SU-DHL-6 (cell line): ENCODE measurements around the gene ZNF583.

Source experiments
- H2AFZ ChIP-seq: fragments of 200-600 bp; sonication (generic); 2 replicates; pipeline ENCODE4 v1.6.1; 2014; ENCODE audit warnings: low read depth, mild to moderate bottlenecking, moderate library complexity, mixed read lengths, antibody characterized with exemption, low read length; ENCODE audit not compliant: severe bottlenecking
- H3F3A ChIP-seq: fragments of 200-600 bp; shearing (Covaris generic); 2 replicates; pipeline ENCODE4 v1.6.0; 2016; ENCODE audit warnings: antibody characterized with exemption, mild to moderate bottlenecking; ENCODE audit not compliant: insufficient read depth
- H3K27ac ChIP-seq: fragments of 200-600 bp; sonication (generic); 2 replicates; pipeline ENCODE4 v1.5.1; 2016; ENCODE audit warnings: low read depth, mild to moderate bottlenecking, low read length, moderate library complexity, mixed read lengths
- H3K27me3 ChIP-seq: fragments of 200-600 bp; sonication (generic), shearing (Covaris generic); 2 replicates; pipeline ENCODE4 v1.6.0; 2014; ENCODE audit warnings: mild to moderate bottlenecking, low read length
- H3K36me3 ChIP-seq: fragments of 200-600 bp; sonication (generic); 2 replicates; pipeline ENCODE4 v1.6.1; 2014; ENCODE audit warnings: mild to moderate bottlenecking, low read length, mixed read lengths
- H3K4me2 ChIP-seq: fragments of 300-600, 200-600 bp; shearing (Covaris generic), sonication (generic); 2 replicates; pipeline ENCODE4 v1.6.0; 2014; ENCODE audit warnings: low read length, low read depth, mild to moderate bottlenecking; ENCODE audit not compliant: poor library complexity, severe bottlenecking
- H3K4me3 ChIP-seq: fragments of 200-600 bp; sonication (generic); 2 replicates; pipeline ENCODE4 v1.5.1; 2014; ENCODE audit warnings: antibody characterized with exemption, low read length, mild to moderate bottlenecking, mixed read lengths; ENCODE audit not compliant: insufficient read depth, poor library complexity, severe bottlenecking
- H3K79me2 ChIP-seq: fragments of 200-600 bp; sonication (generic); 2 replicates; pipeline ENCODE4 v1.6.1; 2014; ENCODE audit warnings: mild to moderate bottlenecking, low read length, moderate library complexity; ENCODE audit not compliant: insufficient read depth
- H3K9ac ChIP-seq: fragments of 200-600 bp; sonication (generic); 2 replicates; pipeline ENCODE4 v1.7.0; 2014; ENCODE audit warnings: mild to moderate bottlenecking, low read length
- H3K9me2 ChIP-seq: fragments of 200-600 bp; sonication (generic); replicated peaks from 2 replicates; pipeline ENCODE4 v1.6.1; 2014; ENCODE audit warnings: low read length; ENCODE audit not compliant: insufficient read depth
- H3K9me3 ChIP-seq: fragments of 200-600 bp; sonication (generic); 2 replicates; pipeline ENCODE4 v1.6.1; 2014; ENCODE audit warnings: low read length, mixed read lengths; ENCODE audit not compliant: insufficient read depth
- H4K20me1 ChIP-seq: fragments of 200-600 bp; sonication (generic); 2 replicates; pipeline ENCODE4 v1.6.1; 2014; ENCODE audit warnings: low read depth, mild to moderate bottlenecking, antibody characterized with exemption, low read length, moderate library complexity, mixed read lengths
- EZH2phosphoT487 ChIP-seq: fragments of 200-600 bp; sonication (generic), shearing (Covaris generic); conservative IDR thresholded peaks from 2 replicates; pipeline ENCODE4 v1.6.1; 2018; ENCODE audit warnings: mild to moderate bottlenecking, antibody characterized with exemption, low read length, moderate library complexity, mixed read lengths
- TF ChIP-seq, protein P1 (sequence below): fragments of 200-600 bp; sonication (generic); IDR thresholded peaks from one replicate; pipeline ENCODE4 v1.5.1; 2017; ENCODE audit warnings: antibody characterized with exemption, mild to moderate bottlenecking, low read length, moderate library complexity; ENCODE audit not compliant: insufficient read depth, poor library complexity, severe bottlenecking

Gene ZNF583

DNA sequence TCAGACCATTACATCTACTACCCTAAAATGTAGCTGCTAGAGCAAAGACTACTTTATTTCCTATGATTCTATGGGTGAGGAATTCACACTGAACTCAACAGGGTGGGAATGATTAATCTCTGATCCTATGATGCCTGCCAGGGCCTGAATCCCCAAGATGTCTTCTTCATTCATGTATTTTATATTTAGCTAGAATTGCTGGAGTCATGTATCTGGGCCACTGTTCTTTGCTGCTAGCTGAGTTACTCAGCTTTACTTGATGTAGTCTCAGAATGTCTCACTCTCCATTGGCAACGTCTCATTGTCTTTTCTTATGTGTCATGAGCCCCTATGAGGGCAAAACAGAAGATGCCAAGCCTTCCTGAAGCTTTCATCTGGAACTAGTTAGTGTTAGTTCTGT is 31.9 kb upstream of the ZNF583 start:
- no peaks in the 10 kb centered on the region for H3F3A ChIP-seq
- TF ChIP-seq, protein P1, sequence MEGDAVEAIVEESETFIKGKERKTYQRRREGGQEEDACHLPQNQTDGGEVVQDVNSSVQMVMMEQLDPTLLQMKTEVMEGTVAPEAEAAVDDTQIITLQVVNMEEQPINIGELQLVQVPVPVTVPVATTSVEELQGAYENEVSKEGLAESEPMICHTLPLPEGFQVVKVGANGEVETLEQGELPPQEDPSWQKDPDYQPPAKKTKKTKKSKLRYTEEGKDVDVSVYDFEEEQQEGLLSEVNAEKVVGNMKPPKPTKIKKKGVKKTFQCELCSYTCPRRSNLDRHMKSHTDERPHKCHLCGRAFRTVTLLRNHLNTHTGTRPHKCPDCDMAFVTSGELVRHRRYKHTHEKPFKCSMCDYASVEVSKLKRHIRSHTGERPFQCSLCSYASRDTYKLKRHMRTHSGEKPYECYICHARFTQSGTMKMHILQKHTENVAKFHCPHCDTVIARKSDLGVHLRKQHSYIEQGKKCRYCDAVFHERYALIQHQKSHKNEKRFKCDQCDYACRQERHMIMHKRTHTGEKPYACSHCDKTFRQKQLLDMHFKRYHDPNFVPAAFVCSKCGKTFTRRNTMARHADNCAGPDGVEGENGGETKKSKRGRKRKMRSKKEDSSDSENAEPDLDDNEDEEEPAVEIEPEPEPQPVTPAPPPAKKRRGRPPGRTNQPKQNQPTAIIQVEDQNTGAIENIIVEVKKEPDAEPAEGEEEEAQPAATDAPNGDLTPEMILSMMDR, result no peak
- TF ChIP-seq EZH2phosphoT487, result no peak
- H3K79me2 ChIP-seq, result no peaks in the 10 kb centered on the region
- no peaks in the 10 kb centered on the region for H4K20me1 ChIP-seq
- H3K4me3 ChIP-seq, result no peak overlapping the region
- H3K9ac ChIP-seq, result no peak overlapping the region
- H3K36me3 ChIP-seq, result no peaks in the 10 kb centered on the region
- no peak overlapping the region for H3K27ac ChIP-seq
- H3K27me3 ChIP-seq, result no peaks in the 10 kb centered on the region
- no peak overlapping the region for H2AFZ ChIP-seq
- no peaks in the 10 kb centered on the region for H3K9me2 ChIP-seq
- H3K4me2 ChIP-seq, result no peak overlapping the region
- peaks cover 10% of the 10 kb centered on the region; the same call in 1 of the 2 replicates for H3K9me3 ChIP-seq

DNA sequence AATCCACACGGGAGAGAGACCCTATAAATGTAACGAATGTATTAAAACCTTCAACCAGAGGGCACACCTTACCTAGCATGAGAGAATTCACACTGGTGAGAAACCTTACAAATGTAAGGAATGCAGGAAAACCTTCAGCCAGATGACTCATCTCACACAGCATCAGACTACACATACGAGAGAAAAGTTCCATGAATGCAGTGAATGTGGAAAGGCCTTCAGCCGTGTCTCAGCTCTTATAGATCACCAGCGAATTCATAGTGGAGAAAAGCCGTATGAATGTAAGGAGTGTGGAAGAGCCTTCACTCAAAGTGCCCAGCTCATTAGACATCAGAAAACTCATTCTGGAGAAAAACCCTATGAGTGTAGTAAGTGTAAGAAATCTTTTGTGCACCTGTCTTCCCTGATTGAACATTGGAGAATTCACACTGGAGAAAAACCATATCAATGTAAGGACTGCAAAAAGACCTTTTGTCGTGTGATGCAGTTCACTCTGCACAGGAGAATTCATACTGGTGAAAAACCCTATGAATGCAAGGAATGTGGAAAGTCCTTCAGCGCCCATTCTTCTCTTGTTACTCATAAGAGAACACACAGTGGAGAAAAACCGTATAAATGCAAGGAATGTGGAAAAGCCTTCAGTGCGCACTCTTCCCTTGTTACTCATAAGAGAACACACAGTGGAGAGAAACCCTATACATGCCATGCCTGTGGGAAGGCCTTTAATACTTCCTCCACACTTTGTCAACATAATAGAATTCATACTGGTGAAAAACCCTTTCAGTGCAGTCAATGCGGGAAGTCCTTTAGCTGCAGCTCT is 26.8 kb upstream of the ZNF583 start:
- no peaks in the 10 kb centered on the region for H3K27me3 ChIP-seq
- no peak overlapping the region for H2AFZ ChIP-seq
- H3K36me3 ChIP-seq, result no peaks in the 10 kb centered on the region
- H3K4me2 ChIP-seq, result no peak overlapping the region
- no peak for TF ChIP-seq EZH2phosphoT487
- TF ChIP-seq, protein P1, result no peak
- no peak overlapping the region for H3K27ac ChIP-seq
- no peaks in the 10 kb centered on the region for H3F3A ChIP-seq
- no peaks in the 10 kb centered on the region for H4K20me1 ChIP-seq
- no peak overlapping the region for H3K9ac ChIP-seq
- no peaks in the 10 kb centered on the region for H3K79me2 ChIP-seq
- peaks cover 10% of the 10 kb centered on the region; the same call in 1 of the 2 replicates for H3K9me3 ChIP-seq
- H3K4me3 ChIP-seq, result no peak overlapping the region
- H3K9me2 ChIP-seq, result no peaks in the 10 kb centered on the region

DNA sequence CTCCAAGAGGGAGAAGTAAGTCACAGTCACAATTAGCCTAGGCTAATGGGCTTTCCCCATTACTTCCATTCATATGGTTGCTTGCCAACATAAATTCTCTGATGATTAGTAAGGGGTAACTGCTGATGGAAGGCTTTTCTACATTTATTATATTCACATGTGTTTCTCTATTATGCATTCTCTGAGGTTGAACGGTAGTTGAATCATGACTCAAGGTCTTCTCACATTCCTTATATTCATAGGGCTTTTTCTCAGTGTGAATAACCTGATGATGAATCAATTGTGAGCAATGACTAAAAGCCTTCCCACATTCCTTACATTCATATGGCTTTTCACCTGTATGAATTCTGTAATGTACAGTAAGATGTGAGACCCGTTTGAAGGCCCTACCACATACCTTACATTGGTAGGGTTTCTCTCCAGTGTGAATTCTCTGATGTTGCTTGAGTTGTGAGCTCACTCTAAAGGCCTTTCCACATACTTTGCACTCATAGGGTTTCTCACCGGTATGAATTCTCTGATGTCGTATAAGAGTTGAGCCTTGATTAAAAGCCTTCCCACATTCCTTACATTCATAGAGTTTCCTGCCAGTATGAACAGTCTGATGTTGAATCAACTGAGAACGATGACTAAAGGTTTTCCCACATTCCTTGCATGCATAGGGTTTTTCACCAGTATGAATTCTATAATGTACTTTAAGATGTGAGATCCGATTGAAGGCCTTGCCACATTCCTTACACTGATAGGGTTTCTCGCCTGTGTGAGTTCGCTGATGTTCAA is 20.1 kb upstream of the ZNF583 start:
- no peak overlapping the region for H3K9ac ChIP-seq
- H3K9me2 ChIP-seq, result no peaks in the 10 kb centered on the region
- TF ChIP-seq EZH2phosphoT487, result no peak
- TF ChIP-seq, protein P1, result no peak
- no peaks in the 10 kb centered on the region for H3K27me3 ChIP-seq
- no peaks in the 10 kb centered on the region for H4K20me1 ChIP-seq
- no peak overlapping the region for H3K27ac ChIP-seq
- H2AFZ ChIP-seq, result no peak overlapping the region
- no peaks in the 10 kb centered on the region for H3K79me2 ChIP-seq
- H3F3A ChIP-seq, result no peaks in the 10 kb centered on the region
- no peaks in the 10 kb centered on the region for H3K36me3 ChIP-seq
- H3K4me2 ChIP-seq, result no peak overlapping the region
- no peaks in the 10 kb centered on the region; the same call in 1 of the 2 replicates for H3K9me3 ChIP-seq
- no peak overlapping the region for H3K4me3 ChIP-seq
